Thyroid gland (tissue), 4 donors: Measurements from ENCODE around the gene METRNL.

Experiments used
- POLR2A ChIP-seq, 2 donors: fragments of 450-650 bp; IDR thresholded peaks; one replicate each; pipeline ENCODE4 v1.6.1; 2017; ENCODE audit warnings: antibody characterized with exemption in 2 of 2, mild to moderate bottlenecking in 2 of 2, moderate library complexity in 1 of 2
- TF ChIP-seq, protein P1 (sequence below), 6 experiments: fragments of 200-600 bp in 3 of 6; fragments of 450-650 bp in 3 of 6; sonication (generic) in 3 of 6; IDR thresholded peaks; one replicate each; pipeline ENCODE4 v1.5.1; 2016 to 2019; ENCODE audit warnings: antibody characterized with exemption in 6 of 6, mild to moderate bottlenecking in 2 of 6, inconsistent platforms in 1 of 6, moderate library complexity in 1 of 6

- no peak for TF ChIP-seq POLR2A (IDR thresholded peaks at IDR 0.05)
- TF ChIP-seq, protein P1, sequence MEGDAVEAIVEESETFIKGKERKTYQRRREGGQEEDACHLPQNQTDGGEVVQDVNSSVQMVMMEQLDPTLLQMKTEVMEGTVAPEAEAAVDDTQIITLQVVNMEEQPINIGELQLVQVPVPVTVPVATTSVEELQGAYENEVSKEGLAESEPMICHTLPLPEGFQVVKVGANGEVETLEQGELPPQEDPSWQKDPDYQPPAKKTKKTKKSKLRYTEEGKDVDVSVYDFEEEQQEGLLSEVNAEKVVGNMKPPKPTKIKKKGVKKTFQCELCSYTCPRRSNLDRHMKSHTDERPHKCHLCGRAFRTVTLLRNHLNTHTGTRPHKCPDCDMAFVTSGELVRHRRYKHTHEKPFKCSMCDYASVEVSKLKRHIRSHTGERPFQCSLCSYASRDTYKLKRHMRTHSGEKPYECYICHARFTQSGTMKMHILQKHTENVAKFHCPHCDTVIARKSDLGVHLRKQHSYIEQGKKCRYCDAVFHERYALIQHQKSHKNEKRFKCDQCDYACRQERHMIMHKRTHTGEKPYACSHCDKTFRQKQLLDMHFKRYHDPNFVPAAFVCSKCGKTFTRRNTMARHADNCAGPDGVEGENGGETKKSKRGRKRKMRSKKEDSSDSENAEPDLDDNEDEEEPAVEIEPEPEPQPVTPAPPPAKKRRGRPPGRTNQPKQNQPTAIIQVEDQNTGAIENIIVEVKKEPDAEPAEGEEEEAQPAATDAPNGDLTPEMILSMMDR (IDR thresholded peaks at IDR 0.05), result no peak
Observed at GRCh38 chr17:83085103-83085502, 5.7 kb downstream of the METRNL start.
